ENCODE data around the gene ATOSA.

ATOSA gene

DNA sequence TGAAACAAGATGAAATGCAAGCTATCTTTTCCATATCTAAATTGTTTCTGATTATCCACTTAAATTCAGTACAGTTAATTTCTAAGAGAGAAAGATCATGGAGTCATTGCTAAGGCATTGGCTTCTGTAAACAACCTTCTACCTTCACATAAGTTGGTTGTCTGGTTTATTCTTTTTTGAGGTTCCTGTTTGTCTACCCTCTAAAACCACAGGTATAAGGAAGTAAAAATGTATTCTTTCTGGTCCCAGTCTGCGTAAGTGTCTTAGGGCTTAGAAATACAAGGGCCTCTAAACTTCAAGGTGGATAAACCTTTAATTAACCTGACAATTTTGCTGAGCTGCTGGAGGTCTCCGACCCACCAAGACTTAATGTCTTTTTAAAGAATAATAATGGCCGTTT lies 3.6 kb upstream of the ATOSA start:
- DNase-seq = no peak

DNA sequence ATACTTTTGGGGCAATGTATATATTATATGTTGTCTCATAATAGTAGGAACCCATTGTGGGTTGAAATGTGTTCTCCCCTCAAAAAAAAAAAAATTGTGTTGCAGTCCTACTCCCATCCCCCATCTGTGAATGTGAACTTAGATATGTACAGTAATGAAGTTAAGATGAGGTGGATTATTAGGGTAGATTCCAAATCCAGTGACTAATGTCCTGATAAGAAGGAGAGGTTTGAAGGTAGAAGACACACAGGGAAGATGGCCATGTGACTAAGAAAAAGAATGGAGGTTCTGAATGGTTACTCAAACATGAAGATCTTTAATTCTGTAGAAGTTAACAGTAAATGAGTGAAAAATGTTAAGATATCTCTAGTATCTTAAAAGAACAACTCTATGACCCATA lies 3.0 kb upstream of the ATOSA start:
- DNase-seq = no peak

- no peak for DNase-seq
These were observed 2.3 kb upstream of the ATOSA start for GRCh38 chr15:52681441-52681840.

- DNase-seq = no peak
These were observed 1.6 kb upstream of the ATOSA start for GRCh38 chr15:52680761-52681160.

GRCh38 chr15:52680041-52680391 lies 828 bp upstream of the ATOSA start:
- DNase-seq = no peak

DNA sequence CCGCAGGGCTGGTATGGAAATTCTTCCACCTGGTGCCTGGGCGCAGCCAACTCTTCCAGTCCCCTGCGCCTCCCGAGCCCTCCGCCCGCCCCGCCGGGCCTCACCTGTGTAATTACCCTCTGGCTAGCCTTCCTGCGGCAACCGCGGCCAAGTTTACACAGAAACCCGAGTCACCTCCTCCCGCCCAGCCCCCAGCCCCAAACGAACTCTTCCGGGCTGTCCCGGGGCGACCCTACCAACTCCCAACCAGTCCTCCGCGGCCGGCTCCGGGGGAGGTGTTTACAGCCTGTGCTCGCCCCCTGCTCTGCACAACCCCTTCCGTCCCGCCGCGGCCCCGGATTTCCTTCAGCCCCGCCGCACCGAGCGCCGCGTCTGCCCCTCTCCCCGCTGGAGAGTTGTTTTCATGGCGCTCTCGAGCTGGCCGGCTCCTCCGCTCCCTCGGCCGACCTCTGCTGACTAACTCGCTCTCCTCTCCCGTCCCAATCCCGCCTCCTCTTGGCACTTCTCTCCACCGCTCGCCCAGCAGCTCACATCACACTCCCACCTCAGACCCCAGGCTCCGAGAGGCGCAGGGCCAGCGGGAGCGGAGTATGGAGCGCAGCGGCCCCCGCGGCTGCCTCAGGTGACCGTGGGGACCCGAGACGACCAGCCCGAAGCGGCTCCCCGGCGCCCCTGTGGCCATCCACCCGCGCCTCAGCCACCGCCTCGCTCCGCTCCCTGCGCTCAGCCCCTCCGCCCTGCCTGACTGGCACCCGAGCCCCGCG lies 538 bp downstream of the ATOSA start:
- DNase-seq = peak; percentile 72

- no peak for DNase-seq
These were observed 1.4 kb downstream of the ATOSA start for GRCh38 chr15:52677593-52678467.

GRCh38 chr15:52674831-52675230 lies 4.4 kb downstream of the ATOSA start:
- DNase-seq = no peak

DNA sequence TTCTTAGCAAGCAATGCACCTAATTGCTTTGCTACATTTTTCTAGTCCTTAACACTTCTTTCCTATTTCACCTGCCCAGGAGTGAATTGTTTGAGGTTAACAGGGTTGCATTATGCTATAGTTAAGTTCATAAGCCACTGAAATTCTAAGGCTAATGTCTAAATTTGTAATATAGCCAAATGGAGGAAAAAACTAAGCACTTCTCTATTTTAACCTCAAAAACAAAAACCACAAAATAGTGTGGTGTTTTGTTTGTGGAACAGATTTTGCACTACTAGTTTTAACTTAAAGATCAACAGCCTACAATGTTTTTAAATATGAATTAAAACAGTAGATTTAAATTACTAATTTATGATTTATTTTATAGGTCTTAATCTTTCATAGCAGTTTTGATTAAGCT lies 5.5 kb downstream of the ATOSA start:
- no peak for DNase-seq

- no peak for DNase-seq
These were observed 5.9 kb downstream of the ATOSA start for GRCh38 chr15:52673312-52673711.

GRCh38 chr15:52672661-52673060 lies 6.5 kb downstream of the ATOSA start:
- DNase-seq = no peak

DNA sequence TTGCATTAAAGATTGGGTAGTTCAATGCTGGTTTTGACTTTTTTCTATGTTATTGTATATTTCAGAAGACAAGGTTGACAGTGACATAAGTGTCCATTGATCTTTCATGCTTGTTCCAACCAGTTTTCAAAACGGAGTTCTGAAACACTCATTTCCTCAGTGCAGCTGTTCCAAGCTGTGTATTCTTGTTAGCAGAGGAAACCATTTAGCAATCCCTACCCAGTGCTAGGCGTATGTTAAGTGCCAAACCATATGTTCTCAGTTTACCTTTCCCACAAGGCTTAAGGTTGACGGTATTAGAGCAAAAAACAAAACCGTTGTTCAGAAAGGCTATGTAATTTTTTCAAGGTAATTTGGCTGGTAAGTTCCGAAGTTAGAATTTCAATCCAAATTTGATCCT lies 9.1 kb downstream of the ATOSA start:
- DNase-seq = peak; percentile 71

- no peak for DNase-seq
These were observed 11.1 kb downstream of the ATOSA start for GRCh38 chr15:52668133-52668532.

GRCh38 chr15:52667597-52667996 lies 11.6 kb downstream of the ATOSA start:
- DNase-seq = no peak

- no peak for DNase-seq
These were observed 15.5 kb downstream of the ATOSA start for GRCh38 chr15:52663536-52664294.

- no peak for DNase-seq
These were observed 17.3 kb downstream of the ATOSA start for GRCh38 chr15:52661909-52662308.

GRCh38 chr15:52660192-52660591 lies 19.0 kb downstream of the ATOSA start:
- no peak for DNase-seq

DNA sequence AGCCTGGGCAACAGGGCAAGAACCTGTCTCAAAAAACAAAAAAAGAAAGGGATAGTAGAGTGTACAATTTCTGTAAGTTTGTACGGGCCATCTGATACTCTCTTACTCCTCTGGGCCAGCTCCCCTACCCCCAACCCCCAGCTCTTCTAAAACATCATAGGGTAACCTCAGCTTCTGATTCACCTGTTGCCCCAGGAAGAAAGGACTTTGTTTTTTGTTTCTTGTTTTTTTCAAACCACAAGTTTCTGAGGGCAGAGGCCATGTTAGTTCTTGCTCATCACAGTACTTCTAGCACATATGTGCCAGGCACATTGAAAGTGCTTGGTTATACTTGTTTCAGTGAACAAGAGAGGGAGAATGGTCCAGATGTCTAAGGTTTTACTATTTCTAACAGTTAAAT lies 20.2 kb downstream of the ATOSA start:
- DNase-seq = no peak

GRCh38 chr15:52657338-52657737 lies 21.9 kb downstream of the ATOSA start:
- DNase-seq = no peak

DNA sequence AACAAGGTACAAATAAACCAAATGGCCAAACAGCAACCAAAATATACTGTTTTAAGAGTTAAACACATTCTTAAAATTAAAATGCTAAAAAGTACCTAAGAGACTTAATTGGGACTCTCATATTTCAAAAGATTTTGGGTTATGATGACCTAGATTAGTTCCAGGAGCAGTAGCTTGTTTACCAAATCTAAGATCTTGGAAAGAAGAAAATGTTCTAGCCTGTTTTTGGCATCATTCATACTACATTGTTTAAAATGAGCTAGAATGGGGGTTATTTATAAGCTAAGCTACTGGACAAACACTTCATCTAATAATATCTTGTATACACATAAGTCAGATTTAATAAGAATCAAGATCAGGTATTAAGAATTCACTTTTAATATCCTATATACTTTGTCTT lies 22.8 kb downstream of the ATOSA start:
- DNase-seq = no peak

GRCh38 chr15:52653431-52653964 lies 25.7 kb downstream of the ATOSA start:
- DNase-seq = peak; percentile 15

GRCh38 chr15:52652984-52653383 lies 26.2 kb downstream of the ATOSA start:
- DNase-seq = no peak

GRCh38 chr15:52652286-52652685 lies 26.9 kb downstream of the ATOSA start:
- no peak for DNase-seq
